Left ventricle myocardium inferior (tissue), 1 donor: Measurements from ENCODE around the gene POC1B. TPM values are rescaled to one million over a fixed set of nuclear protein-coding genes. Genes with fewer than 3 reads are reported as not detected.

Experiments
- DNase-seq: peaks from one replicate; pipeline ENCODE4 v3.0.0-alpha.2; 2020
- H3K27ac ChIP-seq: fragments of 200-600 bp; replicated peaks from 2 replicates; pipeline ENCODE4 v1.8.0; 2021
- H3K27me3 ChIP-seq: fragments of 200-600 bp; 2 replicates; pipeline ENCODE4 v1.8.0; 2021; ENCODE audit warnings: low read depth
- H3K36me3 ChIP-seq: fragments of 200-600 bp; 2 replicates; pipeline ENCODE4 v1.8.0; 2021
- H3K4me1 ChIP-seq: fragments of 200-600 bp; 2 replicates; pipeline ENCODE4 v1.8.0; 2021
- H3K4me3 ChIP-seq: fragments of 200-600 bp; 2 replicates; pipeline ENCODE4 v1.8.0; 2021; ENCODE audit warnings: mild to moderate bottlenecking, moderate library complexity
- H3K9me3 ChIP-seq: fragments of 200-600 bp; replicated peaks from 2 replicates; pipeline ENCODE4 v1.8.0; 2021
- intact Hi-C: fragments of 100-400 bp; cut with micrococcal nuclease; formaldehyde crosslinking; loops from one replicate; pipeline ENCODE4 v1.11.0; 2022
- total RNA-seq: library from RNA; stranded (reverse); fragmentation: NEBNext Ultra II Directional; extraction: Animal tissue kit (Norgen Biotek cat#: 25700); gene quantifications from one replicate; pipeline ENCODE4 v1.2.1, GENCODE V29; 2021
- TF ChIP-seq, protein P1 (sequence below): fragments of 200-600 bp; IDR thresholded peaks from 2 replicates; pipeline ENCODE4 v1.8.0; 2021; ENCODE audit warnings: antibody characterized with exemption, mild to moderate bottlenecking, borderline replicate concordance
- donor health status: DM: no; HTN: yes; CAD: no; lungs with severe emphysema.

The POC1B gene
- total RNA-seq, 1 donor from 2014 or later = 8.6 TPM

DNA sequence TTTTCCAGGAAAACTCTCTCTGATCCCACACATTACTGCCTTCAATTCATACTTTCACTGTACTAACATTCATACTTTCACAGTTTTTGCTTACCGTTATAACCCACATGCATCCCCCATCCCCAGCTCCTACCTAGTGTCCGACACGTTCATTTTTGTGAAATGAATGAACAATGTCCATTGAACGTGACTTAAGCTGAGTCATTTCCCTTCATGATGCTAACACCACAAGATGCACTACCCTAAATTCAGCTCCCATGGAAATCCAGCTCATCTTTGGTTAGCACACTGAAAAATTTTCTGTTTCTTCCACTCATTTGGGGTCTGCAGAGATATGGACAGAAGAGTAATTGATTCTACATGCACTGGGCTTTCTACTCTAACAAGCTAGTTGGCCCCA lies 85.9 kb downstream of the POC1B start:
- no peak for DNase-seq
- intact Hi-C loops = no loop called here
- no peaks in the 10 kb centered on the region for H3K27me3 ChIP-seq
- no peak overlapping the region for H3K27ac ChIP-seq
- no peak overlapping the region for H3K4me3 ChIP-seq
- no peaks in the 10 kb centered on the region for H3K9me3 ChIP-seq
- H3K4me1 ChIP-seq = no peaks in the 10 kb centered on the region
- H3K36me3 ChIP-seq = no peaks in the 10 kb centered on the region
- TF ChIP-seq, protein P1, sequence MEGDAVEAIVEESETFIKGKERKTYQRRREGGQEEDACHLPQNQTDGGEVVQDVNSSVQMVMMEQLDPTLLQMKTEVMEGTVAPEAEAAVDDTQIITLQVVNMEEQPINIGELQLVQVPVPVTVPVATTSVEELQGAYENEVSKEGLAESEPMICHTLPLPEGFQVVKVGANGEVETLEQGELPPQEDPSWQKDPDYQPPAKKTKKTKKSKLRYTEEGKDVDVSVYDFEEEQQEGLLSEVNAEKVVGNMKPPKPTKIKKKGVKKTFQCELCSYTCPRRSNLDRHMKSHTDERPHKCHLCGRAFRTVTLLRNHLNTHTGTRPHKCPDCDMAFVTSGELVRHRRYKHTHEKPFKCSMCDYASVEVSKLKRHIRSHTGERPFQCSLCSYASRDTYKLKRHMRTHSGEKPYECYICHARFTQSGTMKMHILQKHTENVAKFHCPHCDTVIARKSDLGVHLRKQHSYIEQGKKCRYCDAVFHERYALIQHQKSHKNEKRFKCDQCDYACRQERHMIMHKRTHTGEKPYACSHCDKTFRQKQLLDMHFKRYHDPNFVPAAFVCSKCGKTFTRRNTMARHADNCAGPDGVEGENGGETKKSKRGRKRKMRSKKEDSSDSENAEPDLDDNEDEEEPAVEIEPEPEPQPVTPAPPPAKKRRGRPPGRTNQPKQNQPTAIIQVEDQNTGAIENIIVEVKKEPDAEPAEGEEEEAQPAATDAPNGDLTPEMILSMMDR = no peak

DNA sequence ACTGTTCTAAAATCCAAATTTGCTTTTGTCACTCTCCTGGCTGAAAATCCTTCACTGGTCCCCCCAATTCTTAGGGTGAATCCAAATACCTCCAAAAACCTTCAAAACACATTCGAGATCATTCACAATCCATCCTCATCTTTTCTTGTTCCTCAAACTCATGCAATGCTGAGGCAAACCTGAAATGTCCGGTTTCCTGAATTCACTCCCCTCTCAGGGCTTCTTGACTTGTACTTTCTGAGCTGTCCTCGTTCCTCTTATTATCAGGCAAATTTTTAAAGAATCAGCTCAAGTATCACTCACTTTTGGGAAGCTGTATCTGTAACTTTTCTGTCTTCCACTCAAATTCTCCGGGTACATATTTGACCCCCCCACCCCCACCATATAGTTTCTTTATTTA lies 88.6 kb downstream of the POC1B start:
- Histone ChIP-seq H3K4me1 (no peaks in the 10 kb centered on the region), H3K4me3 (no peak overlapping the region), H3K36me3 (no peaks in the 10 kb centered on the region), H3K27ac (no peak overlapping the region), H3K9me3 (no peaks in the 10 kb centered on the region), H3K27me3 (no peaks in the 10 kb centered on the region)
- no peak for DNase-seq
- TF ChIP-seq, protein P1 = no peak
- intact Hi-C loops = no loop called here

DNA sequence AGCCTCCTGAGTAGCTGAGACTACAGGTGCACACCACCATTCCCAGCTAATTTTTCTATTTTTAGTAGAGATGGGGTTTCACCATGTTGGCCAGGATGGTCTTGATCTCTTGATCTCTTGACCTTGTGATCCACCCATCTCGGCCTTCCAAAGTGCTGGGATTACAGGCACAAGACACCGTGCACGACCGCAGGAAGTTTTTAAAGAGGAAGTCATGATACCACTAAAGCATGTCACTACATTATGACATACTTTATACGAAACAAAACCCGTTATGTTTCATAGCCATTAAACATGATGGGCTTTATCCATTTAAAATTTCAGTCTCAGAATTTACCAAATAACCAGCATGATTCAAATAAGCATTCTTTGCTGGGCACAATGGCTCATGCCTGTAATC lies 89.8 kb downstream of the POC1B start:
- Histone ChIP-seq H3K27me3 (no peaks in the 10 kb centered on the region), H3K27ac (no peak overlapping the region), H3K4me1 (no peaks in the 10 kb centered on the region), H3K4me3 (no peak overlapping the region), H3K9me3 (no peaks in the 10 kb centered on the region), H3K36me3 (no peaks in the 10 kb centered on the region)
- intact Hi-C loops = no loop called here
- DNase-seq = no peak
- TF ChIP-seq, protein P1 = no peak

DNA sequence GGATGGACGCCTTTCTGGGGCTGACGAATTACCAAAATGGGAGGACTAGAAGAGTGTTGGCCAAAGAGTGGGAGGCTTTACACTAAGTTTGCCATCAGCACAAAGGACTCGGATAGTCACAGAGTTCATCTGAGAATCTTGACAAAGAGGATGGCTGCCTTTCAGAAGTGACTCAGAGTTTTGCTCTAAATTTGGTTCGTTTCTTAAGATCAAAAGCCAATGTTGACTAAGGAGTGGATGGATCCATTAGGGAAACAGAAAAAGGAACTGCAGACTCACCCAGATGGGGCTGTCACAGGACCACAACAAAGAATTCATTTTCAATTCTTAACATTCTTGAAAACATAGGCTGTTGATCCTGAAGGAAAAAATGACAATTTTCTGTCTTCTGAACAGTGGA lies 92.2 kb downstream of the POC1B start:
- DNase-seq = no peak
- Histone ChIP-seq H3K36me3 (no peaks in the 10 kb centered on the region), H3K4me3 (no peak overlapping the region), H3K9me3 (no peaks in the 10 kb centered on the region), H3K27ac (no peak overlapping the region), H3K27me3 (no peaks in the 10 kb centered on the region), H3K4me1 (no peaks in the 10 kb centered on the region)
- TF ChIP-seq, protein P1 = no peak
- intact Hi-C loops = no loop called here

DNA sequence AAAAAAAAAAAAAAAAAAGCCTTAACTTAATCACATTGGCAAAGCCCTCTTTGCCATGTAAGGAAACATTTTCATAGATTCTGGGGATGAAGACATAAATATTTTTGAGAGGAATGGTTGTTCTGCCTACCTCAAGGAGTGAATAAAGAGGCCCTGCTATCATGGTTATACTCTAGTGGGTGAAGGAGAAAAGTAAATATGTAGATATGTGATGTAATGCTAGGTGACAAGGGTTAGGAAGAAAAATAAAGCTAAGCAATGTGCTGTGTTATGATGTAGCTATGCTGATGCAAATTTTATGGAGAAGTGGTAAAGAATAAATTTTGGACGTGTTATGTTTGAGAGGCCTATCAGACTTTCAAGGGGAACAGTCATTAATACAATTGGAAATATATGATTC lies 93.5 kb downstream of the POC1B start:
- no peaks in the 10 kb centered on the region for H3K9me3 ChIP-seq
- no peaks in the 10 kb centered on the region for H3K27me3 ChIP-seq
- DNase-seq = no peak
- no peaks in the 10 kb centered on the region for H3K4me1 ChIP-seq
- TF ChIP-seq, protein P1 = no peak
- intact Hi-C loops = no loop called here
- H3K27ac ChIP-seq = no peak overlapping the region
- H3K36me3 ChIP-seq = no peaks in the 10 kb centered on the region
- no peak overlapping the region for H3K4me3 ChIP-seq

DNA sequence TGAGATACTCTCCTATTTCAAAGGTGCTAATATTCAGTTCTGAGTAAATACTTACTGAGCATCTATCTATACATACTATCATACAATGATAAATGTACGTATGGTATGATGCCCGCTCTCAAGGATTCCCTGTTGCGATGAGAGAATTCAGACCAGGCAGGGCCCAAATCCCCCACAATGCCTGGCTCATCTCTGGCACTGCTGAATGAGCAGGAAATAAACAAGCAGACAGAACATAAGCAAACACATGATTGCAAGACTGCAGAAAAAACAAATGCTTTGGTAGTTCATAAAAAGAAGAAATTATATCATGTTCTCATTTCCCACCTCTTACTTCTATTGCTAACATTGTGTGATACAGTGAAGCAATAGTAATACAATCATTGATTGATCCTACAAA lies 96.3 kb downstream of the POC1B start:
- DNase-seq = no peak
- H3K36me3 ChIP-seq = peaks cover 6% of the 10 kb centered on the region
- H3K27me3 ChIP-seq = no peaks in the 10 kb centered on the region
- no peaks in the 10 kb centered on the region for H3K9me3 ChIP-seq
- H3K27ac ChIP-seq = no peak overlapping the region
- H3K4me3 ChIP-seq = no peak overlapping the region
- intact Hi-C loops = no loop called here
- H3K4me1 ChIP-seq = no peaks in the 10 kb centered on the region
- TF ChIP-seq, protein P1 = no peak
